Measurements from ENCODE around the gene SETD3.

Gene SETD3

DNA sequence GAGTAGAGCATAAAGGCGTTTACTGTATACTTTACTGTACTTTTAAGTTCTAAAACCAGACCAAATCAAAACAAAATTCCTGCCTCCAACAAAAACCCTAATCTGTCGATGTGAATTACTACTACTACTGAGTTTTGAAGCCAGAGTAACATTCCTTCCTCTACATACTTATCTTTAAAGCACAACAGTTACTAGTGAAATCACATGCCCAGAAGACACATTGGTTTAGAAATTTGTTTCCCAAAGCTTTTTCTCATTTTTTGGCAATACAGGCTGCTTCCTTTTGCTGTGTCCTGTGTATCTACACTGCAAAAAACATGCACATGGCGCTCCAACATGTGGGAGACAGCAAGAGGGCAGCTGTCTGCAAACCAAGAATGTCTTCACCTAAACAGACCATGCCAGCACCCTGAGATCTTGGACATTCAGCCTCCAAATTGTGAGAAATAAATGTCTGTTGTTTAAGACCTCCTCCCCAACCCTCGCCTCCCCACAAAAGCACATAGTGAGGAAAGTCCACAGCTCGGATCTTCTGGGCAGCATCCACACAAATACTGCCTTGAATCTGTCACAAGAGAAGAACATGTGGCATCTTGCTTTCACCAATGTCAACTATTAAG is 21.1 kb downstream of the SETD3 start:
- DNase-seq (ENCODE audit: low read depth): no peak

GRCh38 chr14:99454246-99454645 is 26.4 kb downstream of the SETD3 start:
- no peak for DNase-seq (ENCODE audit: low read depth)

GRCh38 chr14:99452968-99453367 is 27.7 kb downstream of the SETD3 start:
- no peak for DNase-seq (ENCODE audit: low read depth)

GRCh38 chr14:99451234-99451633 is 29.4 kb downstream of the SETD3 start:
- DNase-seq (ENCODE audit: low read depth): no peak

GRCh38 chr14:99450266-99450665 is 30.4 kb downstream of the SETD3 start:
- no peak for DNase-seq (ENCODE audit: low read depth)

GRCh38 chr14:99447739-99448138 is 32.9 kb downstream of the SETD3 start:
- no peak for DNase-seq (ENCODE audit: low read depth)

DNA sequence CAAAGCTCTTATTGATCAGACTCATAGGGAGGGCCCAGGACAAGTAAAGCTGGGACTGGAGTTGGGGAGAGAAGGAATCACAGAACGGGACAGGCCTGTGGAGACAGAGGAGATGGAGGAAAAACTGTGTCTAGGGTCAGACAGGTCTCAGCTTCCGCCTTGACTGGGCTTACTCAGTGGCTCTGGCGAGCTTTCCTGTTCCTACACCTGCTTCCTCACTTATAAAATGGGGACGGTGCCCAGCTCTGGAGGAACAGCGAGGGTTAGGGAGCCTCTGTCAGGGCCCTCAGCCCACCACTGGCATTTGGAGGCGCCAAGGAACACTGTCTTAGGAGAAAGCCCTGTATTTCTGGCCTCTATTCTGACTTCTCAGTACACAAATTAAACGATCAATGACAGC is 34.7 kb downstream of the SETD3 start:
- no peak for DNase-seq (ENCODE audit: low read depth)

- DNase-seq (ENCODE audit: low read depth): no peak
Measured at GRCh38 chr14:99441918-99442317, 38.7 kb downstream of the SETD3 start.

DNA sequence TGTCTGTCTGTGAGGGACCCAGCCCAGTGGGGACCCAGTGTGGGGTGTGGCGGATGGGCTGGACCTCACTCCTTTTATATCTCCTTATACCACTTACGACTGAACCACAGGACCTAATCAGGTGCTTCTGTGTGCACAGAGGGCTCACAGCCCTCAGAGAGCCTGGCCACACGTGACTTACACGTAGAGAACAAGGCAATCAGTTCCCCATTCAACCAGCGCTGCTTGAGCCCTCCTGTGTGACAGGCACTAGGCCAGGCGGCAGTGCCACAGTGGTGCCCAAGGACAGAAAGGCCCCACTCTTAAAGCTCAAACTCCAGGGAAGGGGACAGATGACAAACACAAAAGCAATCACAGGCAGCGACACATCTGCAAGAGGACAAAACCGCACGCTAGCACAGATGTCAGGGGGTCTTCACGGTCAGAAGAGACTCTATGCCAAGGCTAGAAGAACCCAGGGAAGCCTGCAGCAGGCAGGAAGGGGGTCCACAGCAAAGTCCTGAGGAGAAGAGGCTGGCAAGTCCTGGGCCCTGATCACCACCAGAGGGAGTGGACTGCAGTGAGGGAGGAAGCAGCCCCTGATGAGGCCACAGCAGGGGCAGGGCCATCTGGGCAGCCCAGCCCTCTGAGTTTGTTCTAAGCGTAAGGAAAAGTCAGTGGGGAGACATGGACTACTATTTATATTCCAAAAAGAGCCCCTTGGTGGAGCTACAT is 39.3 kb downstream of the SETD3 start:
- DNase-seq (ENCODE audit: low read depth): no peak

DNA sequence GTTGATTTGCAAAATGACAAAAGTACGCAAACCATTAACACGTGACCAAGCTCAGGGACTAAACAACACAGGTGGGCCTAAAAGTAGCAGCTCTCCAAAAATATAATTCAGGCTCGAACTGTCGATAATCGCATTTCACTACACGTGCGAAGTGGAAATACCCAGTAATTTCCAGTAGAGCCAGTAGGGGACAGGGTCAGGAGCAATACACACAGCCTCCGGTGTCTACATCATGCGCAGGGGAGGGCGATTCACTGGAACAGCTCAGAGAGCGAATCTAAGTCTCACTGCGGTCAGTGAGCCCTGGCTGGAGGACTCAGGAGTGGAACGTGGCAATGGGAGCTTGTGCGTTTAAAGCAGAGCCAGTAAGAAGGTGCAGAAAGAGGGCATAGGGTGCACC is 40.4 kb downstream of the SETD3 start:
- DNase-seq (ENCODE audit: low read depth): no peak

- DNase-seq (ENCODE audit: low read depth): no peak
Measured at GRCh38 chr14:99437706-99438105, 43.0 kb downstream of the SETD3 start.

GRCh38 chr14:99436247-99437180 is 44.1 kb downstream of the SETD3 start:
- no peak for DNase-seq (ENCODE audit: low read depth)

- no peak for DNase-seq (ENCODE audit: low read depth)
Measured at GRCh38 chr14:99435327-99435726, 45.3 kb downstream of the SETD3 start.

DNA sequence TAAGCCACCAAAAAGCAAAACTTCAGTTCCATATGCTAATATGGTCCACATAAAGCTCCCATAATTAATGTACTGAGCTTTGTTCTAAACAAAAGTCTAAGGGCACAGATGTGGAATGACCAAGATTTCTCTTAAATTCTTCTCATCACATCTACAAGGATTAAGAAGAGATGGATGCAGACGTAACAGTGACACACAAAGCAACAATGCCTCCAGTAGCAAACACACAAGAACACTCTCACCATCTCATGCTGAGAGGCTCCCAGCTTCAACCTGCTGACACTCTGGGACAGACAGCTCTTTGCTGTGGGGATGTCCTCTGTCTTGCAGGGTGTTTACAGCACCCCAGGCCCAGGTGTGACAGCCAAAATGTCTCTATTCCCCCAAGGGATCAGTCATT is 48.2 kb downstream of the SETD3 start:
- no peak for DNase-seq (ENCODE audit: low read depth)

DNA sequence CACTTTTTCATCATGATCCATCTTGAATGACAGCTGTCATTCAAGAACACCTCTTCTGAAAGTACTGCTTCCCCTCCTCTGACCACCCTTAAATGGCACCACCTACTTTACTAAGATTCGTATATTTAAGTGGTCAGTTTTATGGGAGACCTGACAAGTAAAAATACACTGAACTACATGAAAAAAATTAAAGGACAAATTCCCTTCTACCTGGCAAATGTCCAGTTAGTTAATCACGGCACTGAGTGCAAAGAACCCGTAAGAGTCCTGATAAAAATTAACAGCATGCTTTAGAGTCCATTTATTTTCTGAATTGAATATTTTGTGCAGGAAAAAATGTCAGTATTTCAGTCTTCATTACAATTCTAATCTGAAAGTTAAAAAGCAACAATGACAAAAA is 48.7 kb downstream of the SETD3 start:
- DNase-seq (ENCODE audit: low read depth): no peak

- no peak for DNase-seq (ENCODE audit: low read depth)
Measured at GRCh38 chr14:99430491-99430890, 50.2 kb downstream of the SETD3 start.

GRCh38 chr14:99427632-99428300 is 52.9 kb downstream of the SETD3 start:
- no peak for DNase-seq (ENCODE audit: low read depth)

DNA sequence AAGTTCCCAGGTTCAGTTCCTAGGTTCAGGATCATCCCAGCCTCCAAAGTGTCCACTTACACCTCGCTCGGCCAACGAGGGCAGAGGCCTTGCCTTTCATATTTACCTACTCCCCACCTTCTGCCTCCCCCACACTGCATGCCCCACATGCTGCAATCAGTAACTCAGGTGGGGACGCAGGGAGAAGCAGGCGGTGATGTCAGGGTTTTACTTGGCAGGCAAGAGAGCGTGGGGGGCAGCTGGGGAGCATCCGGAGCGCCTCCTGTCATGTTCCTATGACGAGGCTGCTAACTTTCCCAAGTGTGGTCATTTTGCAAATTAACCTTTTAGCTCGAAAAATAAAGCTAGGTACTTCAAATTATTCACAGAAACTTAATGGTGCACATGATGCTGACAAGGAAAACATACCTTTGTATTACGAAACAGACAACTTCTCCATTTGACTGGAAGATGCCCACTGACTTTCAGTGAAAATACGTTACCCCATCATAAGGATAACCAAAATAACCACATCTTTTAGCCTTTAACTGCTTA is 53.8 kb downstream of the SETD3 start:
- DNase-seq (ENCODE audit: low read depth): no peak

- DNase-seq (ENCODE audit: low read depth): no peak
Measured at GRCh38 chr14:99426265-99426664, 54.4 kb downstream of the SETD3 start.

DNA sequence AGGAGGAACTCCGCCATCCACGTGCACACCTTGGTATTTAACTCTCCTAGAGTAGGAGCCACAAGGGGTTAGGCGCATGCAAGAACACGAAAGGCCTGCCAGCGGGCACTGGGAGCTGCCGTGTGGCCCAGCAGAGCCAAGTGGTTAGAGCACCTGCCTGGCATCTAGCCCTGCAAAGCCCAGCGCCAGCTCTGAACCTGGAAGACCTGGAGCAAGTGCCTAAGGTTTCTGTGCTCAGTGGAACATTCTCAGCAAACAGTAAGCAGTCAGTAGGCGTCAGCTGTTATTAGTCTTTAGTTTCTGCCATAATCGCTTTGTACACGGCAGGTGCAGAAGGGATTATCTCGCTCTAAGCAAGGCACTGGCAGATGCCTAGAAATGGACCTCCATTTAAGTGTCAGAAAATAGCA is 55.4 kb downstream of the SETD3 start:
- DNase-seq (ENCODE audit: low read depth): no peak

DNA sequence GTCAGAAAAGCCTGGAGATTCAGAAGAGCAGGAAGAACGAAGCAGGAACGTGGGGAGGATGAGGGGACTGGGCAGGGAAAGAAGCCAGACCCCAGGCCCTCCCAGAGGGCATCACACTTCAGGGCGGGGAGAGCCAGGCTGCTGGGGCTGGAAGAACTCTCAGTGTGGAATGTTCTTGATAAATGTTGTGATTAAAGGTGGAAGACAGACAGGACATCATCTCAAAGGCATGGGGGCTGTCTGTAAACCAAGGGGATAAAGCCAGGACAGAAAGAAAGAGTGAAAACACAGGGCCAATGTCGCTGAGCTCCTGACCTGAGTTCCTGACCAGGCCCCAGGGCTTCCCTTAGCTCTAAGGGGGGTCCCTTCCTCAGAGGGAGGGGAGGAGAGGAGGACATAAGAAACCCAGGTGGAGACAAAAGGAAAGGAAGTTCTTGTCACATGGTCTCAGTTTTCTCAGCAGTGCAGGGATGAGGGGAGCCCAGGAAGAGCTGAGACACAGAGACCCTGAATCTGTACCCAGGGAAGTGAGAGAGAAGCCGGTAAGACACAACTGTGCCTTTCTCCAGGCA is 56.3 kb downstream of the SETD3 start:
- no peak for DNase-seq (ENCODE audit: low read depth)

DNA sequence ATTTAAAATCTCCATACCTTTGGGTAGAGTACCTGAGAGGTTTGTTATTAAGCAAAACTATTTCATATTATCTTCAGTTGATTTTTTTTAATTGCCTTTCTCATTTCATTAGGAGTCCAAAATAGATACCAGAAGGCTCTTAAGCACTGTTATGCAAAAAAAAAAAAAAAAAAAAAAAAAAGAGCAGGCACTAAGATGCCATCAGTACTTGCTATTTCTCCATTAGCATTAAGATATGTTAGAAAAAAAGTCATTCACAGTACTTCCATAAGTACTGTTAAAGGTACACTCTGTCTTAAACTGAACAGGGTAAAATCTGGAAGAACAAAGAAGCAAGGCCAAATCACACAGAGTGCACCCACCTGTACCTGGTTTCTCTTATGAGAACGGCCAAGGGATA is 57.2 kb downstream of the SETD3 start:
- no peak for DNase-seq (ENCODE audit: low read depth)
